Caco-2 (cell line): Measurements from ENCODE around the gene DLEC1. TPM values are rescaled to one million over a fixed set of nuclear protein-coding genes. Genes with fewer than 3 reads are reported as not detected.

ENCODE experiments used
- BruUV-seq: library from RNA; stranded (reverse); fragments of 400-500 nt; replicated peaks from 2 replicates; lab custom pipeline; 2021; lab: Mats Ljungman, UMichigan
- CTCF ChIA-PET: fragments of 300-600 bp; sonication (Branson Sonifier 250); formaldehyde crosslinking; loops from one replicate; lab custom pipeline; 2022; ENCODE audit warnings: antibody characterized with exemption; lab: Charles Lee
- POLR2A ChIA-PET: fragments of 300-600 bp; sonication (Branson Sonifier 250); formaldehyde crosslinking; loops from one replicate; lab custom pipeline; 2022; ENCODE audit warnings: antibody characterized with exemption; lab: Charles Lee
- DNase-seq, 2 experiments: peaks; one replicate each; pipeline versions ENCODE4 v3.0.0 to v3.0.0-alpha.2; 2020 to 2022
- H3K27me3 ChIP-seq: replicated peaks from 2 replicates; pipeline ENCODE4 v1.6.0; 2011; ENCODE audit warnings: low read length; ENCODE audit not compliant: control insufficient read depth, insufficient read depth
- H3K36me3 ChIP-seq: 2 replicates; pipeline ENCODE4 v1.5.1; 2011; ENCODE audit warnings: low read length; ENCODE audit not compliant: control insufficient read depth, insufficient read depth
- H3K4me1 ChIP-seq: fragments of 250-450 bp; sonication (Bioruptor Pico); 2 replicates; pipeline ENCODE4 v1.5.1; 2020; ENCODE audit warnings: mild to moderate bottlenecking
- H3K4me3 ChIP-seq: 2 replicates; pipeline ENCODE4 v1.5.1; 2011; ENCODE audit warnings: low read depth, mild to moderate bottlenecking, control low read depth, low read length
- H3K9me3 ChIP-seq: fragments of 250-450 bp; sonication (Bioruptor Pico); 2 replicates; pipeline ENCODE4 v1.5.1; 2020; ENCODE audit warnings: mild to moderate bottlenecking, moderate library complexity
- H3K27ac Mint-ChIP-seq: one replicate; pipeline ENCODE4 v1.8.0; 2022; ENCODE audit warnings: mixed read lengths; ENCODE audit not compliant: unreplicated experiment
- H3K27me3 Mint-ChIP-seq: one replicate; pipeline ENCODE4 v1.8.0; 2022; ENCODE audit warnings: mixed read lengths; ENCODE audit not compliant: insufficient read depth, unreplicated experiment
- H3K36me3 Mint-ChIP-seq: one replicate; pipeline ENCODE4 v1.8.0; 2022; ENCODE audit warnings: mild to moderate bottlenecking, mixed read lengths; ENCODE audit not compliant: insufficient read depth, unreplicated experiment
- H3K4me1 Mint-ChIP-seq: one replicate; pipeline ENCODE4 v1.8.0; 2022; ENCODE audit warnings: low read depth, mixed read lengths; ENCODE audit not compliant: unreplicated experiment
- H3K4me3 Mint-ChIP-seq: one replicate; pipeline ENCODE4 v1.8.0; 2022; ENCODE audit warnings: mild to moderate bottlenecking, moderate library complexity, mixed read lengths; ENCODE audit not compliant: unreplicated experiment
- H3K9me3 Mint-ChIP-seq: one replicate; pipeline ENCODE4 v1.8.0; 2022; ENCODE audit warnings: mixed read lengths; ENCODE audit not compliant: unreplicated experiment
- CTCF ChIP-seq, 2 experiments: fragments of 200-600 bp in 1 of 2; IDR thresholded peaks; 1 replicate in 1 of 2; 2 replicates in 1 of 2; pipeline versions ENCODE4 v1.5.1 to v1.8.0; 2011 to 2022; ENCODE audit warnings: antibody characterized with exemption in 1 of 2, control low read depth in 1 of 2, inconsistent platforms in 1 of 2, low read depth in 1 of 2, low read length in 1 of 2, mild to moderate bottlenecking in 1 of 2, moderate library complexity in 1 of 2; ENCODE audit not compliant: insufficient read depth in 1 of 2, severe bottlenecking in 1 of 2, unreplicated experiment in 1 of 2
- intact Hi-C: fragments of 100-400 bp; cut with micrococcal nuclease; formaldehyde crosslinking; loops from one replicate; pipeline ENCODE4 v1.10.0; 2022; ENCODE audit not compliant: unreplicated experiment
- total RNA-seq: library from RNA; stranded (reverse); gene quantifications from 2 replicates; pipeline ENCODE4 v1.2.3, GENCODE V29; 2022

Gene DLEC1
- total RNA-seq, 1 experiment from 2014 or later, result 0.11 TPM

DNA sequence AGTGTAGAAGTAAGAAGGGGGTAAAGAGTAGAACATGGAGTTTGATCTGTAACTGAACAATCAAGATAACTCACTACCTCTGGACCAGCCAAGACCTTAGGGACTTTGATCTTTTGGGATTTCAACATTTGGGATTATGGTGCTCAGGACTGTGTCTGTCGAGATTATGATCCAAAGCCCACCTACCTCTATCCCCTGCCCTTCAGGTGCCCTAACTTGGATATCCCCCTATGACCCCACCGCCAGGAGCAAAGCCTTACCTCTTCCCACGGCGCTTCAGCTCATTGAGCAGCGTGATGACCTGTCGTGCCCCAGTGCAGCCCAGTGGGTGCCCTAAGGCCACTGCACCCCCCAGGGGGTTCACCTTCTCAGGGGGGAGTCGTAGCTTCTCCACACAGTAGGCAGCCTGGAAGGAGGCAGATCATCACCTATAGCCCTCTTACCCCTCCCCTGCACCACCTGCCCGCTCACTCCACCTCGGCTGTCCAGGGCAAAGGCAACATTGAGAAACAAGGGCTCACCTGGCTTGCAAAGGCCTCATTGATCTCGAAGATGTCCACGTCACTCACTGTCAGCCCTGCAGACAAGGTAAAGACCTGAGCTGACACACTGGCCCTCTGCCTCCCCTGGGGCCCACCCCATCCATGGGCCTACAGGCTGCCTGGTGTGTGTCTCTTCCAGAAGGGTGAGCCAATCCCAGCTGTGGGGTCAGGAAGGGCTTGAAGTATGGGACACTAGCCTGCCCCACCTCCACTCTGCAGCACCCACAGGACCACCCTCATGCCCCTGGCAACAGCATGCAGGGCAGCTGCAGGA, 86.5 kb downstream of the DLEC1 start:
- TF ChIP-seq CTCF (IDR thresholded peaks at IDR 0.05; ENCODE audit: insufficient read depth in 1 of 2, low read depth in 1 of 2, low read length in 1 of 2, severe bottlenecking in 1 of 2, unreplicated experiment in 1 of 2), result no peak
- Mint-ChIP-seq H3K4me1 (peaks cover 21% of the 10 kb centered on the region), H3K27me3 (no peaks in the 10 kb centered on the region), H3K4me3 (peak overlapping the region; percentile 25), H3K27ac (peak overlapping the region; percentile 56), H3K36me3 (peaks cover 96% of the 10 kb centered on the region), H3K9me3 (no peaks in the 10 kb centered on the region)
- H3K4me1 ChIP-seq, result peaks cover 48% of the 10 kb centered on the region
- no peak overlapping the region for H3K4me3 ChIP-seq
- peaks cover 30% of the 10 kb centered on the region for H3K36me3 ChIP-seq
- ChIA-PET POLR2A (interaction anchor here (1.7 kb wide), 1 partner anchor 12 kb away, joined by 8 read pairs; the partner anchor contains the start of gene ACAA1), CTCF (no interaction called here)
- intact Hi-C loops, result no loop called here
- BruUV-seq, result no TSS peak
- H3K9me3 ChIP-seq, result no peaks in the 10 kb centered on the region
- no peaks in the 10 kb centered on the region for H3K27me3 ChIP-seq
- DNase-seq, result no peak

DNA sequence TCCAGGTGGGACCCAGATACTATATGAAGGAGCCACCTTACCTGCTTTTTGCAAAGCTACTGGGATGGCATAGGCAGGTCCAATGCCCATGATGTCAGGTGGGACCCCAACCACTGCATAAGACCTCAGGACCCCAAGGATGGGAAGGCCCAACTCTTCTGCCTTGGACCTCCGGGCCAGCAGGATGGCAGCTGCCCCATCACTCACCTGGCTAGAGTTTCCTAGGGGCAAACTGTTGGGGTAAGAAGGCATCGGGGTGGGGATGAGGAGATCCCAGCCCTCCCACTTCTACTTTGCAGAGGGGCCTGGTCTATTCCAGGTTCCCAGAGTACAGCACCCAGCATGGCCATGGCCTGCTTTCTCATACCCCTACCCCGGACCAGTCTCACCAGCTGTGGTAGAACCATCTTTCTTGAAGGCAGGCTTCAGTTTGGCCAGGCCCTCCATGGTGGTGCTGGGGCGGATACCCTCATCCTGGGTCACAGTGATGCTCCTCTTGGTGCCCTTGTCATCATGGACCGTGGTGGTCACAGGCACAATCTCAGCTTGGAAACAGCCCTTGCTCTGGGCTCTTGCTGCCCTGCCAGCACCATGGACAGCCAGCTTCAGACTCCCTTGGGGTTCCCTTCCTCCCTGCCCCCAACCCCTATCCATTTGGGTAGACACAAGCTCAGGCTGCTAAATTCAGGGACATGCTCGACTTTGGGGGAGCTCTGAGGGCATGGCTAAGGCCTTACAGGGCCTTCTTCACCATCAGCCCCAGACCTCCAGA, 87.3 kb downstream of the DLEC1 start:
- no peak for DNase-seq
- no peak for TF ChIP-seq CTCF (IDR thresholded peaks at IDR 0.05; ENCODE audit: insufficient read depth in 1 of 2, low read depth in 1 of 2, low read length in 1 of 2, severe bottlenecking in 1 of 2, unreplicated experiment in 1 of 2)
- no TSS peak for BruUV-seq
- Mint-ChIP-seq H3K4me1 (peaks cover 15% of the 10 kb centered on the region), H3K27ac (no peak overlapping the region), H3K36me3 (peaks cover 96% of the 10 kb centered on the region), H3K27me3 (no peaks in the 10 kb centered on the region), H3K4me3 (no peak overlapping the region), H3K9me3 (no peaks in the 10 kb centered on the region)
- Histone ChIP-seq H3K36me3 (peaks cover 31% of the 10 kb centered on the region), H3K27me3 (no peaks in the 10 kb centered on the region), H3K9me3 (no peaks in the 10 kb centered on the region), H3K4me3 (no peak overlapping the region), H3K4me1 (peaks cover 56% of the 10 kb centered on the region)
- POLR2A ChIA-PET, result interaction anchor here (1.2 kb wide), 1 partner anchor 11 kb away, joined by 3 read pairs; the partner anchor contains the start of gene ACAA1
- intact Hi-C loops, result no loop called here
- CTCF ChIA-PET, result no interaction called here

- no peak for TF ChIP-seq CTCF (IDR thresholded peaks at IDR 0.05; ENCODE audit: insufficient read depth in 1 of 2, low read depth in 1 of 2, low read length in 1 of 2, severe bottlenecking in 1 of 2, unreplicated experiment in 1 of 2)
Observed at GRCh38 chr3:38127611-38128302, 88.7 kb downstream of the DLEC1 start.

More at GRCh38 chr3:38127611-38128302, 88.7 kb downstream of the DLEC1 start:
- peaks cover 32% of the 10 kb centered on the region for H3K36me3 ChIP-seq
- no peak for DNase-seq
- no peaks in the 10 kb centered on the region for H3K9me3 ChIP-seq
- Mint-ChIP-seq H3K27ac (no peak overlapping the region), H3K4me3 (no peak overlapping the region), H3K4me1 (peaks cover 18% of the 10 kb centered on the region), H3K27me3 (no peaks in the 10 kb centered on the region), H3K36me3 (peaks cover 96% of the 10 kb centered on the region), H3K9me3 (no peaks in the 10 kb centered on the region)
- BruUV-seq, result no TSS peak
- POLR2A ChIA-PET, result no interaction called here
- intact Hi-C loops, result no loop called here
- H3K4me1 ChIP-seq, result peaks cover 70% of the 10 kb centered on the region
- CTCF ChIA-PET, result no interaction called here
- no peaks in the 10 kb centered on the region for H3K27me3 ChIP-seq
- no peak overlapping the region for H3K4me3 ChIP-seq
